HG03108 (cell line): ENCODE measurements around the gene GAD2.

ENCODE experiments used
- ATAC-seq: cut with Tn5 transposase; IDR thresholded peaks from one replicate; pipeline ENCODE4 v1.9.1; 2021; ENCODE audit warnings: moderate library complexity; ENCODE audit not compliant: unreplicated experiment

The GAD2 gene

GRCh38 chr10:26221541-26221940, 5.0 kb downstream of the GAD2 start:
- no peak for ATAC-seq

GRCh38 chr10:26222563-26222962, 6.0 kb downstream of the GAD2 start:
- ATAC-seq: no peak

GRCh38 chr10:26225322-26225721, 8.7 kb downstream of the GAD2 start:
- ATAC-seq: no peak

GRCh38 chr10:26227786-26228185, 11.2 kb downstream of the GAD2 start:
- ATAC-seq: no peak

- no peak for ATAC-seq
Observed at GRCh38 chr10:26232174-26232573, 15.6 kb downstream of the GAD2 start.

- no peak for ATAC-seq
Observed at GRCh38 chr10:26235761-26236160, 19.2 kb downstream of the GAD2 start.

GRCh38 chr10:26238378-26238777, 21.8 kb downstream of the GAD2 start:
- ATAC-seq: no peak

GRCh38 chr10:26242706-26243350, 26.3 kb downstream of the GAD2 start:
- ATAC-seq: no peak

GRCh38 chr10:26243351-26243720, 26.8 kb downstream of the GAD2 start:
- no peak for ATAC-seq

GRCh38 chr10:26249681-26250080, 33.1 kb downstream of the GAD2 start:
- ATAC-seq: no peak

GRCh38 chr10:26251925-26252324, 35.4 kb downstream of the GAD2 start:
- ATAC-seq: no peak

- no peak for ATAC-seq
Observed at GRCh38 chr10:26254616-26255015, 38.0 kb downstream of the GAD2 start.

- no peak for ATAC-seq
Observed at GRCh38 chr10:26259341-26259740, 42.8 kb downstream of the GAD2 start.

- no peak for ATAC-seq
Observed at GRCh38 chr10:26269754-26270153, 53.2 kb downstream of the GAD2 start.

GRCh38 chr10:26274391-26274790, 57.8 kb downstream of the GAD2 start:
- no peak for ATAC-seq

GRCh38 chr10:26278295-26278694, 61.7 kb downstream of the GAD2 start:
- no peak for ATAC-seq

GRCh38 chr10:26290236-26290635, 73.7 kb downstream of the GAD2 start:
- no peak for ATAC-seq

GRCh38 chr10:26291721-26292480, 75.3 kb downstream of the GAD2 start:
- no peak for ATAC-seq

GRCh38 chr10:26296360-26296759, 79.8 kb downstream of the GAD2 start:
- no peak for ATAC-seq

- ATAC-seq: no peak
Observed at GRCh38 chr10:26300001-26300400, 83.4 kb downstream of the GAD2 start.

- no peak for ATAC-seq
Observed at GRCh38 chr10:26303366-26303765, 86.8 kb downstream of the GAD2 start.

GRCh38 chr10:26310361-26310760, 93.8 kb downstream of the GAD2 start:
- ATAC-seq: no peak
